Endothelial cell (in vitro differentiated cells): ENCODE measurements around the gene GIPC2. TPM values are rescaled to one million over a fixed set of nuclear protein-coding genes. Genes with fewer than 3 reads are reported as not detected.
"Not testable (repeated sequence)": the region's sequence is repeated elsewhere in the genome, so short reads cannot be mapped to it uniquely, and the experiment has no call there.

Source experiments
- DNase-seq: peaks from one replicate; pipeline ENCODE4 v3.0.0; 2021; ENCODE audit warnings: low spot score
- H3K27ac Mint-ChIP-seq: one replicate; pipeline ENCODE4 v1.8.0; 2021; ENCODE audit warnings: mixed read lengths, inconsistent platforms; ENCODE audit not compliant: unreplicated experiment
- H3K27me3 Mint-ChIP-seq: one replicate; pipeline ENCODE4 v1.8.0; 2021; ENCODE audit warnings: mild to moderate bottlenecking, moderate library complexity, mixed read lengths, inconsistent platforms; ENCODE audit not compliant: unreplicated experiment
- H3K36me3 Mint-ChIP-seq: one replicate; pipeline ENCODE4 v1.8.0; 2021; ENCODE audit warnings: mild to moderate bottlenecking, low read depth, mixed read lengths, inconsistent platforms; ENCODE audit not compliant: unreplicated experiment
- H3K4me1 Mint-ChIP-seq: one replicate; pipeline ENCODE4 v1.8.0; 2021; ENCODE audit warnings: mild to moderate bottlenecking, mixed read lengths, inconsistent platforms; ENCODE audit not compliant: unreplicated experiment
- H3K4me3 Mint-ChIP-seq: one replicate; pipeline ENCODE4 v1.8.0; 2021; ENCODE audit warnings: mild to moderate bottlenecking, mixed read lengths, inconsistent platforms; ENCODE audit not compliant: unreplicated experiment
- H3K9me3 Mint-ChIP-seq: one replicate; pipeline ENCODE4 v1.8.0; 2021; ENCODE audit warnings: mixed read lengths, inconsistent platforms; ENCODE audit not compliant: unreplicated experiment
- CTCF ChIP-seq: fragments of 200-600 bp; sonication (generic); IDR thresholded peaks from one replicate; pipeline ENCODE4 v1.5.0; 2021; ENCODE audit warnings: antibody characterized with exemption; ENCODE audit not compliant: unreplicated experiment
- total RNA-seq: library from RNA; stranded (reverse); fragmentation: NEBNext Ultra II Directional; extraction: Animal tissue kit (Norgen Biotek cat#: 25700); gene quantifications from one replicate; pipeline ENCODE4 v1.2.1, GENCODE V29; 2021; ENCODE audit not compliant: unreplicated experiment

GIPC2 gene
- total RNA-seq, 1 donor from 2014 or later: 2.9 TPM

- H3K4me3 Mint-ChIP-seq: no peak overlapping the region
- peaks cover 5% of the 10 kb centered on the region for H3K36me3 Mint-ChIP-seq
- H3K9me3 Mint-ChIP-seq: no peaks in the 10 kb centered on the region
- H3K27ac Mint-ChIP-seq: no peak overlapping the region
- no peaks in the 10 kb centered on the region for H3K4me1 Mint-ChIP-seq
- TF ChIP-seq CTCF: no peak
- no peaks in the 10 kb centered on the region for H3K27me3 Mint-ChIP-seq
- DNase-seq: no peak
These were observed 26.7 kb upstream of the GIPC2 start for GRCh38 chr1:78019024-78019423.

- not testable (repeated sequence) for H3K27ac Mint-ChIP-seq
These were observed 24.6 kb upstream of the GIPC2 start for GRCh38 chr1:78021134-78021533.

DNA sequence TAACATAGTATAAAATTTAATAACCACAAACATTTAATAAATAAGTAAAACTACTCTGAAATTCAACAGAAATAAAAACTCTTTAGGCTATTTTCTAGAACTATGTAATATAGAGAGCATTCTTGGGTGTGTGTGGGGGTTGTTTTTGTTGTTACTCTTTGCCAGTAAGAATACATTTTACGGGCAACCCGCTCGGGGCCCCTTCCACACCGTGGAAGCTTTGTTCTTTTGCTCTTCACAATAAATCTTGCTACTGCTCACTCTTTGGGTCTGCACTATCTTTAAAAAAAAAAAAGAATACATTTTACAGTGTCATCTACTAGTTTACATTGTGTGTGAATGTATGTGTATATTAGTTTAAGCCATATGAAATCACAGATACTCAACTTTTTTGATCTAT is 16.0 kb upstream of the GIPC2 start:
- Mint-ChIP-seq H3K27ac (no peak overlapping the region), H3K36me3 (no peaks in the 10 kb centered on the region), H3K4me3 (no peak overlapping the region), H3K9me3 (no peaks in the 10 kb centered on the region), H3K27me3 (no peaks in the 10 kb centered on the region), H3K4me1 (no peaks in the 10 kb centered on the region)
- TF ChIP-seq CTCF: no peak
- no peak for DNase-seq

More at GRCh38 chr1:78021134-78021533, 24.6 kb upstream of the GIPC2 start:
- H3K4me3 Mint-ChIP-seq, H3K4me1 Mint-ChIP-seq, H3K27me3 Mint-ChIP-seq, DNase-seq, H3K36me3 Mint-ChIP-seq, H3K9me3 Mint-ChIP-seq: not testable (repeated sequence)

DNA sequence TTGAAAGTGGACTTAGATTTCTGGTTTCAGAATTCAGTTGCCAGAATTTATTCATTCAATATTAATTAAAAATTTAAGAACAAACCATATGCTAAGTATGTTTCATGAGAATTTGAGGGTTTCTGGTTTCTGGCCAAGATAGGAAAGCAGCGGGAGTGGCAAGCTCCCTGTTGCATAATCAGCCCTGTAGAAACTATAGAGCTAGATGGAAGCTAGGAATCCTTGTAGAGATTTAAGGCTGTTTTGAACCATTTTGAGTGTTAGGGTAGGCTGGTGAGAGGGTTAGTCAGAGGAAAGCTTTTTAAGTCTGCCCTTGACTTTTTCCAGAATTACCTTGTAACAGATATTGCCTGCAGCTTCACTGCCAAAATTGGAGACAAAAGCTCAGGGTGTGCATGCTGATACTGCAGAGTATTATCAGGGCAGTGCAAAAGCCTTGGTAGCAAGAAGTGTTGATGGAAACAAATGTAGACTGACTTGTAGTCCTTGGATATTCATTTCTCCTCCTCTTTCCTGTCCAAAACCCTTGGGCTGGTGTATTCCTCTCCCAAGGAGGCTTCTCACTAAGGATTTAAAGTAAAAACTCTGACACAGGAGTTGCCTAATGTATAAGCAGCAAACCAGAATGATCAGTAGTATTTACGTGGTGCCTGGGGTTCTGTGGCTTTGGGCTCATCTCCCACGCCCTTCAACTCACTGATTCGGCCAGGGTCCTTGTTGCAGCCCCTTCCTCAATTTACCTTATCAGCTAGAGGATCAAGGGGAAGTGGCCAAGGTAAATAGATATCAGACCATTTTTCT is 12.6 kb upstream of the GIPC2 start:
- no peaks in the 10 kb centered on the region for H3K27me3 Mint-ChIP-seq
- H3K4me3 Mint-ChIP-seq: no peak overlapping the region
- DNase-seq: no peak
- no peaks in the 10 kb centered on the region for H3K36me3 Mint-ChIP-seq
- TF ChIP-seq CTCF: no peak
- H3K27ac Mint-ChIP-seq: no peak overlapping the region
- no peaks in the 10 kb centered on the region for H3K4me1 Mint-ChIP-seq
- no peaks in the 10 kb centered on the region for H3K9me3 Mint-ChIP-seq

GRCh38 chr1:78033797-78034172 is 12.0 kb upstream of the GIPC2 start:
- Mint-ChIP-seq H3K4me1 (no peaks in the 10 kb centered on the region), H3K27me3 (no peaks in the 10 kb centered on the region), H3K4me3 (no peak overlapping the region), H3K9me3 (no peaks in the 10 kb centered on the region), H3K36me3 (no peaks in the 10 kb centered on the region), H3K27ac (no peak overlapping the region)
- no peak for TF ChIP-seq CTCF
- no peak for DNase-seq
